Right kidney (tissue), 1 donor: ENCODE results near the gene SEBOX.
A peak's percentile ranks its signal among the peaks of the same experiment; 100 is the strongest.

Source experiments
- DNase-seq: peaks from one replicate; pipeline ENCODE4 v3.0.0-alpha.2; 2016

SEBOX gene

DNA sequence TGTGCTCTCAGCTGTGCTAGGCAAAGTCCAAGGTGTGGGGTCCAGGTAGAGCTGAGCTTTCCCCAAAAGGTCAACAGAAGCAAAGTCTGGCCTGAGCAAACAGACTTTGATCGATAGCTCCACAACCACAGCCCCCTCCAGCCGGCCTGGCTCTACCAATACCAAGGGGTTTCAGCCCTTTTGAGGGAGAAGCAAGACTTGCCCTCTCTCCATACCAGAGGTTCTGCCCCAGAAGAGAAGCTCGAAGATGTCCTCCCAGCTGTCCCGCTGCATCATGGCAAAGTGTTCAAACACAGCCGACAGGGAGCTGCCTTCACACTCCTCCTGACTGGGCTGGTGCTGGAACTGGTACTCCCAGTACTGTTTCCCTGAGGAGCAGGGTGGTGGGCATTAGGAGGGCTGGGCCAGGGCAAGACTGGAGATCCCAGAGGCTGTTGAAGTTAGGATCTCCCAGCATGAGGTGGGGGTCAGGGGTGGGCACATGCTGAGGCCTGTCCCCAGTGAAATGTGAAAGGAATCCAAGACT lies 3.4 kb upstream of the SEBOX start:
- no peak for DNase-seq

- no peak for DNase-seq
These were observed 2.8 kb upstream of the SEBOX start for GRCh38 chr17:28367641-28368305.

DNA sequence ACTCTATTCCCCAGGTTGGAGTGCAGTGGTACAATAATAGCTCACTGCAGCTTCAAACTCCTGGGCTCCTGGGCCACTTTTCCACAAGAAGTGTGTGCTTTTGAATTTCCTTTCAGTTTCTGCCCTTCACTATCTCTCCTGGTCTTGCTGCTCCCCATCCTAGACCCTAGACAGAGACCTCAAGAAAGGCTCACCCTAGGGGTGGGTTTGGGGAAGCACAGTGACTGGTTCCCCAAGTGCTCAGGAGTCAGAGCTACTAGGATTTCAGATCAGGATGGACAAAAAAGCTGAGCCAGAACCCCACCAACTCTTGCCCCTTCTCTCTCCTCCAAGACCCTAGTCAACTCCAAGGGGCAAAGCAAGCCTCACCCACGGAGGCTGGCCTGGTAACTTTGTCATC lies 1.6 kb upstream of the SEBOX start:
- no peak for DNase-seq

DNA sequence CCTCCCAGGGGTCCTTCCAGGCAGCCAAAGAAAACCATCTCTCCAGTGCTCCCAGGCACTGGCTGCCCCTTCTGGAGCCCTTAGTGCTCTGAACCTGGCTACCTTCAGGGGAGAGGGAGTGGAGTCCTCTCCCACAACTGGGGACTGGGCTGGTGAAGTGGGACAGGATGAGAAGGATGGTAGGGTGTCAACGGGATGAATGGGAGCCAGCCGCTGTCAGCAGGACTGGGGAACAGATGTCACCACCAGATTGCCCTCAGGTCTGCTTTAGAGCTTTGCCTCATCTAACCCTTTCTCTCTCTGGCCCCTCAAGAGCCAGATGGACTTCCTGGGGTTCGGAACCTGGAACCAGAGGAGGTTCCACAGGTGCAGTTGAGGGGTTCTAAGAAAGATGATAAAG lies 488 bp upstream of the SEBOX start:
- no peak for DNase-seq

DNA sequence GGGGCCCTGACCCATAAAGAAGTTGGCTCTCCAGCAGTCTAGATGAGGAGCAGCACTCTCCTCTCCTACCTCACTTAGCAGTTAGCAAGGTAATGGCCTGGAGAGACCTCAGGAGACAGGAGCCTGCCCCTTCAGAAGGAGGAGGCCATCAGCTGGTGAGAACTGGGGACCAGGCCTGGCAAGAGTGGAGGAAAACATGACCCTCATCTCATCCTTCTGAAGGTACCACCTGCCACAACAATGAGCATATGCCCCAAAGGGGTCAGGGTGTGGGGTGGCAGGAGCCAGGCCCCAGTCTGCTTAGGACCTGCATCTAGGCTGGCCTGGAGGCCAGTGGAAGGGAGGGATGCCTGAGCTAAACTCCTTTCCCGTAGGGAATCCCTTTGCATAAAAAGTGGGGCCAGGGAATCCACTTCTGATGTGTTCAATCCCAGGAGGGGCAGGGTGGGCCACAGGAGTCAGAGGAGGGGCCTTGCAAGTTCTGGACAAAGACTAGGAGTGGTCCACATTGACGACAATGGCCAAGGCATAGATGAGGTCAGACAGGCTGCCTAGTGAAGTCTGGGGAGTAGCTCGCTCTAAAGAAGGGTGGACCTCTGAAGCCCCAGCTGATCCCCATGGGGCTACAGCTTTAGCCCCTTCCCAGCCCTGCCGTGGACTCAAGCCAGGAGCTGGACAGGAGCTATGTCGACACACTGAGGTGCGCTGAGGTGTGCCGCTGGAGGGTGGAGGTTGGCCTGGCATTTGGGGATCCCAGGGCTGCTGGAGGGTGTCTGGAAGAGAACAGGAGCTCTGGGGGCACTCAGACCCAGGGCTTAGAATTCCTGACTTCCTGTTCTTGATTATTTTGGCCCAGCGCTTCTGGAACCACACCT lies 986 bp downstream of the SEBOX start:
- no peak for DNase-seq

GRCh38 chr17:28363186-28363585 lies 1.8 kb downstream of the SEBOX start:
- no peak for DNase-seq

DNA sequence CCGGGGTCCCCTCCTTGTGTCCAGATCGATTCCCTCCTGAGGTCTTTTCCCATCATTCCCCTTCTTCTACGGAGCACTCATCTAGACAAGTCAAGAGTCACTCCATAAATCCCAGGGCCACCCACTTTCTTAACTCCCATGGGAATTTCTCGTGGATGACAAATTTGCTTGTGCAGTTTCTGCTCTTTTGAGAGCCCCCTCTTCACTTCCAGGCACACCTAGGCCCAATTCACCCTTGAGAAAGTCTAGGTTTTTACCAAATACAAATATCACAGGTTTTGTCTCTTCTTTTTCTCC lies 7.2 kb downstream of the SEBOX start:
- no peak for DNase-seq

GRCh38 chr17:28357061-28357900 lies 7.7 kb downstream of the SEBOX start, which contains the start of gene POLDIP2:
Gene POLDIP2, minus strand, starts transcription at chr17:28357527. Its CDS starts 79 bp downstream, at chr17:28357448.
- DNase-seq = peak; percentile 86

GRCh38 chr17:28350271-28350670 lies 14.7 kb downstream of the SEBOX start:
- no peak for DNase-seq

GRCh38 chr17:28348979-28349378 lies 16.0 kb downstream of the SEBOX start:
- no peak for DNase-seq

- DNase-seq = no peak
These were observed 17.6 kb downstream of the SEBOX start for GRCh38 chr17:28347261-28347891.

GRCh38 chr17:28346746-28347246 lies 18.2 kb downstream of the SEBOX start:
- no peak for DNase-seq

GRCh38 chr17:28346199-28346580 lies 18.8 kb downstream of the SEBOX start:
- no peak for DNase-seq

- no peak for DNase-seq
These were observed 19.4 kb downstream of the SEBOX start for GRCh38 chr17:28345419-28346198.

GRCh38 chr17:28344435-28344901 lies 20.5 kb downstream of the SEBOX start:
- no peak for DNase-seq

DNA sequence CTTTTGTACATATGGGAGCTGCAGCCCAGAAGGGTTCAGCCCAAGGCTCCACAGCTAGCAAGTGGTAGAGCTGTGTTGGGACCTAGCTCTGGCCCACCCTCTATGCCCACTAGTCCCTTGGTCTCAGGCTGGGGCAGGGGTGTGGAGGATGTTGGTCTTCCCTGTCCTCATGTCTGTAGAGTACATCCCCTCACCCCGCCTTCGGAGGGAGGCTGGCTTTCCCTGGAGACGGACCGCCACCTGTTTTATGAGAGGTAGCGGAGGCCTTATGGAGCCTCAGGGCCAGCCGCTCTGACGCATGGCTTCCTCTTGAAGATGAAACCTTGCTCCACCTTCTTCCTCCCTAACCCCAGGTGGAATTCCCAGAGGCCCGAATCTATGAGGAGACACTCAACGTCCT lies 21.0 kb downstream of the SEBOX start:
- no peak for DNase-seq

DNA sequence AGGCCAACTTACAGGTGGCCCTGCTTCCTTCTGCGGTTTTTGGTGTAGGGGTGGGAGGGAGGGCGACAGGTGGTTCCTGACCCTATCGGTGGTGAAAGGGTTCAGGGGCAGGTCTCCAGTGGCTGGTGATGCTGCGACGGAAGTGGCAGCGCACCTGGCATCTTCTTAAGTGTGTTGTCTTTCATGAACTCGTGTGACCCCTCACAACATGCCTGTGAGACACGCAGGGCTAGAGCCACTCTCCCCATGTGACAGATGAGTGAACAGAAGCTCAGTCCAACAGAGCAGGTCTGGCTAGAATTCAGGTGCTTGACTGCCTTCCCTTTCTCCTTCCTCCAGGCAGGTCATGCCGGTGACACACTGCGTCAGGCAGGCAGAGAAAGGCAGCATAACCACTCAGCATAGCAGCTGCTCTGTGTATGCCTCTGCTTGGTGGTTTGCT lies 21.5 kb downstream of the SEBOX start:
- DNase-seq = no peak

DNA sequence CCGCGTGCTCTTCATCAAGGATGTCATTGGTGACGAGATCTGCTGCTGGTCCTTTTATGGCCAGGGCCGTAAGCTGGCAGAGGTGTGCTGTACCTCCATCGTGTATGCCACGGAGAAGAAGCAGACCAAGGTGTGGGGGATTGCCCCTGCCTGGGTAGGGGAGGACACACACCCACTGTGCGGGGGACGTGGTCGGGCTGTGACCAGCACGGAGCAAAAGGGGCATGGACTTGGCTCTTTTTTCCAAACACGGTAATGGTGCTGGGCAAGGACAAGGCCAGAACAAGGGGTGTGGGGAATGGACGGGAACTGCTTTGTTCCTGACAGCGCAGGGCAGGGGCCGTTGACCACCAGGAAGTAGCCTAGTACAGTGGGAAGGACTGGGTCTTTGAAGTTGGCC lies 22.7 kb downstream of the SEBOX start:
- DNase-seq = no peak

GRCh38 chr17:28341516-28341915 lies 23.5 kb downstream of the SEBOX start:
- no peak for DNase-seq

DNA sequence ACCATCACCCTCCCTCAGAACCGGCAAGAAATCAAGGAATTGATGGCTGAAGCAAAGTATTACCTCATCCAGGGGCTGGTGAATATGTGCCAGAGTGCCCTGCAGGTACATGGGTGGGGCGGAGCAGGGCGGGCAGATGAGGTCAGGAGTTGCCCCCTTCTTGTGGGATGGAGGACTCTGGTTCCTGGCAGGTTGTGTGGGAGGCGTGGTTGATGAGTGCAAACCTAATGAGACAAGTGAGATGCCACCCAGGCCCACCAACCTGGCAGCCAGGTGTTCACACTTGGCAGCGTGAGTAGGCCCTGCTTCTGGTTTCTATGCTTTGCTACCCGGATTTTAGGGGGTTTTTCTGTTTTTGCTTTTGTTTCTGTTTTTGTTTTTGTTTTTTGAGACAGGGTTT lies 24.6 kb downstream of the SEBOX start:
- DNase-seq = no peak

DNA sequence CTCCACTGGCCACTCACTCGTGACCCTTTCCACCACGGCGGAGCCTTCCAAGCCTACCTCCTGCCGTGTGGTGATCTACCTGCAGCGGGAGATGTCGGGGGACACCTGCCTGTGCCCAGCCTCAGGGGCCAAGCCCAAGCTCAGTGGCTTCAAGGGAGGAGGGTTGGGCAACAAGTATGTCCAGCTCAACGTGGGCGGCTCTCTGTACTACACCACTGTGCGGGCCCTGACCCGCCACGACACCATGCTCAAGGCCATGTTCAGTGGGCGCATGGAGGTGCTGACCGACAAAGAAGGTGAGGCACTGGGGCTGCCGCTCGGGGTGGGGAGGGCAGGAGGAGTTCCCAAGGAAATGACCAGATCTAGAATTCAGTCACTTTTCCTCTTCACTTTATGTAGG lies 25.6 kb downstream of the SEBOX start:
- DNase-seq = no peak
